ENCODE measurements around the gene SCO2. TPM values are rescaled to one million over a fixed set of nuclear protein-coding genes. Genes with fewer than 3 reads are reported as not detected.

The SCO2 gene, protein sequence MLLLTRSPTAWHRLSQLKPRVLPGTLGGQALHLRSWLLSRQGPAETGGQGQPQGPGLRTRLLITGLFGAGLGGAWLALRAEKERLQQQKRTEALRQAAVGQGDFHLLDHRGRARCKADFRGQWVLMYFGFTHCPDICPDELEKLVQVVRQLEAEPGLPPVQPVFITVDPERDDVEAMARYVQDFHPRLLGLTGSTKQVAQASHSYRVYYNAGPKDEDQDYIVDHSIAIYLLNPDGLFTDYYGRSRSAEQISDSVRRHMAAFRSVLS
- 0.78 TPM for total RNA-seq

DNA sequence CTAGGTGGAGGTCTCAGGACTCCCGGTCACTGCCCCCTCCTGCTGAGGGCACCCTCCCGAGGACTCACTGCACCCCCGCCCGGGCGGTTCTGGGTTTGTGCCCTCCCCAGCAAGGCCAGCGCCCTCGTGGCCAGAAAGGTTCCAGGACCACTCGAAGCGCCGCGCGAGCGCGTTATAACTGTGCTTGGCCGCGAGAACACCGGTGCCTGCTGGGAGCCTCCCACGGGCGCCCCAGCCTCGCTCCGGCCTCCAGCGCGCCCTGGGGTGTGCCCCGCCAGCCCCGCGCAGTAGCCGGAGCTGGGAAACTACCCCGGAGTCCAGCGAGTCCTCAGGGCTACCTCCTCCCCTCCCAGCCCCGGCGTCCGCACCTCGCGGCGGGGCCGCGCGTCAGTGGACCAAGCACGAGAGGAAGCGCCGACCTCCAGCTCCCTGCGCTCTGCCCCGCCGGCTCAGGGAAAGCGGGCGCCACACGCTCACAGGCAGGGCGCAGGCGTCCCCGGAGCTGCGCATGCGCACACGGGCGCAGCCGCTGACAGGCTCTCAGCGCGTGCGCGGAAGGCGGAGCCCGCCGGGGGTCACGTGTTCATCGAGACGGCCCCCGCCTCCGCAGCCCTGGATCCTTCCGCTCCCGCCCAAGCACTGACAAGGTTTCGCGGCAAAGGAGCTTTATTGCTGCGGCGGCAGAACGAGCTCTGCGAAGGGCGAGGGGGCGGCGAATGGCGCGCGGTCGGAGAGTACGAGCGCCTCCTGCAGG is at the start of gene SCO2:
SCO2 (minus strand) TSS at position 495 of the 754 bp plus-strand sequence. CDS start 1,187 bp downstream, outside the sequence.
- peak; percentile 91 for DNase-seq

DNA sequence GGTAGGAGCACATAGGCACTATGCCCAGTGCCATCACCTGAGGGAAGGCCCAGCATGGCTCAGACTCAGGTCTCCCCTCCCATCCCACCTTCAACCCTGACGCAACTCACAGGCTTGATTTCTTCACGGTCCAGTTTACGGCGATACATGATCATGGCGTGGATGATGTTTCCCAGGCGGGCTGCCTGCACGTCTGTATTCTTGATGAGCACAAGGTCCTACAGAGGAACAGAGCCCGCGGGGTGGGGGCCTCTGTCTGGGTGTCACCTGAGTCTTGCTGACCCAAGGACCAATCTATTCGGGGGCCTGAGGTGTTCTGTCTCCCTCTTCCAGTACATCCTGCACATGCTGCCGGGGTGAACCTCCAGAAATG is 49.0 kb upstream of the SCO2 start:
- no peak for DNase-seq

DNA sequence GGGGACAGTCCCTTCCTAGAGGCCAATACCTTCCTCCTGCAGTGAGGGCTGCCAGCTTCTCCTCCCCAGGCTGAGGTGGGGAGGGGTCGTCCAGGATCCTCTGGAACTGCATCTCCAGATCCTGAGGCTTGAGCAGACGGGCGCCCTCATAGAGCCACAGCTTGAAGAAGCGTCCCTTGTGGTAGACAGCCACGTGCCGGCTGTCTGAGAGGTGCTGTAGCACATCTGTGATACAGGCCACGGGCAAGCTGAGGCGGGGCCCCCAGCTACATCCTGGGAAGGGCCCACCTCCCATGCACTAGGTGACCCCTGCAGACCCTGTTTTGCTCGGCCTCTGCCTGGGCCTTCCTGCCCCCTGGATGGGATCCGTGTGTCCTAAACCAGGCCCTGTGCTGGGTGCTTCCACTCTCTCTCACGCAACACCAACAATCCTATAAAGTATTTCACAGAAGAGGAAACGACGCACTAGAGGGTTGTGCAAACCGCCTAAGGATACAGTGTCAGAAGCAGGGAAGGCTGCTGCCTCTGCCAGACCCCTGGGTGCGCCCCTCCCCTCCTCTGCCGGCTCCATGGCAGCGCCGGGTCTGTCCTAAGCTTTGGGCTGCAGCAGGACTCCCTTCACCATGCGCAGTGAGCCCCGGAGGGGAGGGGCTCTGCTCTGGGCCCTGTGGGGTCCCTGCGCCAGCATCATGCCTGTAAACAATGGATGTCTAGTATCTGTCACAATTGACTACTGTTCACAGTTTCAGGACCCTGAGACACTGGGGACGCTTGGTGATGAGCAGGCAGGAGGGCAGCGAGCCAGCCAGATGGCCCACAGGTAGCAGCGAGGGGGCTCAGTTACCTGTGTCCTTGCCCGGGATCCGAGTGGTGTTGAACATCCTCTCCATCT is 48.3 kb upstream of the SCO2 start:
- DNase-seq: no peak

DNA sequence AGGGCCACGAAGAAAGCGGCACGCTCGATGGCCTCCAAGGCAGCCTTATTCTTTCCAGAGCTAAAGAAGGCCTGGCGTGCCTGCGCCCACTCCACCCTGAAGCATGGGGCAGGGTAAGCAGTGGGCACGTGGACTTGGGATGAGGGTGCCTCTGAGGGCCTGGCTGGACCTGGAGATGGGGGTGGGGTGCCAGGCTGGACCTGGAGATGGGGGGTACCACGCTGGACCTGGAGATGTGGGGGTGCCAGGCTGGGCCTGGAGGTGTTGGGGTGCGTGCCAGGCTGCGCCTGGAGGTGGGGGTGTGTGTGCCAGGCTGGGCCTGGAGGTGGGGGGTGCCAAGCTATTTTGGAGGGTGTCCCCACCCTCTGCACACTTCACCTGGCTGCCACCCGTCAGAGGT is 47.6 kb upstream of the SCO2 start:
- DNase-seq: no peak

DNA sequence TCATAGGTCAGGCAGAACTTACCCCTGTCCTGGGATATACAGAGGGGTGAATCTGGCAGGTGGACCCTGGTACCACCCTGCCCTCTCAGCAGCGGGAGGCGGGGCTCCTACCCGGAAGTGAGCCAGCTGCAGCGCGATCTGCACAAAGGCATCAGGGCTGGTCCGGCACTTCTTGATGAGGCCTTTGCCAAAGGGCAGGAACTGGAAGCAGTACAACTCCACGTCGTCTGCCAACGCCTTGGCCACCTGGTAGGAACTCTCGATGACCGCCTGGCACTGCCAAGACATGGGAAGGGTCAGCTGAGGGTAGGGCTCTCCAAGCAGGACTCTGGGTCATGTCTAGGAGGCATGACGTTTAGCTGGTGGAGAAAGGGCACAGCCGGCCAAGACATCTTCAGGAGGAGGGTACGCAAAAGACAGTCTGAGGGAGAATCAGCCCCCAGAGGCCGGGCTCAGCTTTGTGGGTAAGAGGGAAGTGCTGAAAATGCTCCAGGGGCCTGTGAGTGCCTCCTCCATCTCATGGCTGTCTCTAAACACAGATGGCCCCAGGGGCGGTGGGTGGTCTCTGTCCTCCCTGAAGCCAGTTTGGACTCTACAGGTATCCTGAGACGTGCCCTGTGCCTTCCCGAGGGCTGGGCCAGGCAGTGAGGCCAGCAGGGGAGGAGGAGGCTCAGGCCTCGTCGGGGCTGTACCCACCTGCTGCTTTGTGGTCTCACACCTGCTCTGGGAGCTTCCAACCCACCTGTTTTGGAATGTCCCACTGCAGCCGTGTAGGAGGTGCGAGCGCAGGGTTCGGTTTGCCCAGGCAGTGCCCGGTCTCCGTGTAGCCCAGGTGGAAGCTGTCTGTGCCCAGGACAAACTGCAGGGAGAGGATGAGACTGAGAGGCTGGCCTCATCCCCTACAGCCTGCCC is 46.1 kb upstream of the SCO2 start:
- no peak for DNase-seq

GRCh38 chr22:50570861-50571260 is 45.5 kb upstream of the SCO2 start:
- DNase-seq: no peak

- DNase-seq: no peak
Observed at GRCh38 chr22:50569896-50570535, 44.6 kb upstream of the SCO2 start.

- DNase-seq: no peak
Observed at GRCh38 chr22:50569041-50569459, 43.7 kb upstream of the SCO2 start.

DNA sequence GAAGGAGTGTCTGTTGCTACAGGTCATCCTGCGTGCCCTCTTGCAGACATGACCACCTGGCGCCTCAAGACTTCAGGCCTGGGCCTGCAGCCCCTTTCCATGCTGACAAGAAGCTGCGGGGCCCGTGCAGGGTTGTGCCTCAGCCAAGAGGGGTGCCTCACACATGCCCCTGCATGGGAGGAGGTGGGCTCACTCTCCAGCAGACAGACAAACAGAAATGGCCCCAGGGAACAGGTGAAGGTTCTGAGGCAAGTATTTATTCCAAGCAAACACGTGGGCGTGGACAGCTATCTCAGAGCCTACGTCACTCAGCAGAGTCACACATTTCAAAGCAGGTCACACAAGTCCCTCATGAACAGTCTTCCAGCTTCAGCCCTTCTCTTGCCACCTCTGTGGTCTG is 43.2 kb upstream of the SCO2 start:
- DNase-seq: no peak

DNA sequence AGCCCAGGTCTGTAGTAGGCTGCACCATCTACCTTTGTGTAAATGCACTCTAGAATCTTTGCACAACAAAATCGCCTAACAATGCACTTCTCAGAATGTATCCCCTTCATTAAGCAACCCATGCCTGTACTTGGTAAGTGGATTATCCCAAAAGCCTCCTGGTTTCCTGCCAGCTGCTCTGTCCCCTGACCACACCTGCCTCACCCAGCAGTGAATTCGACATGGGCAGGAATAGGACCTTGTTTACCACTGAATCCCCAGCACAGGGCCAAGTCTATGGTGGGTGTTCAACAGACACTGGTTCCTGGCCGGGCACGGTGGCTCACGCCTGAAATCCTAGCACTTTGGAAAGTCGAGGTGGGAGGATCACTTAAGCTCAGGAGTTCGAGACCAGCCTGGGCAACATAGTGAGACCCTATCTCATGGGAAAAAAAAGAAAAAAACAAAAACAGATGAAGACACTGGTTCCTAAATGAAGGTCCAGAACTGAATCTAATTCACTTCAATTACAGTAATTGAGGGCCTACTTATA is 42.4 kb upstream of the SCO2 start:
- DNase-seq: no peak

DNA sequence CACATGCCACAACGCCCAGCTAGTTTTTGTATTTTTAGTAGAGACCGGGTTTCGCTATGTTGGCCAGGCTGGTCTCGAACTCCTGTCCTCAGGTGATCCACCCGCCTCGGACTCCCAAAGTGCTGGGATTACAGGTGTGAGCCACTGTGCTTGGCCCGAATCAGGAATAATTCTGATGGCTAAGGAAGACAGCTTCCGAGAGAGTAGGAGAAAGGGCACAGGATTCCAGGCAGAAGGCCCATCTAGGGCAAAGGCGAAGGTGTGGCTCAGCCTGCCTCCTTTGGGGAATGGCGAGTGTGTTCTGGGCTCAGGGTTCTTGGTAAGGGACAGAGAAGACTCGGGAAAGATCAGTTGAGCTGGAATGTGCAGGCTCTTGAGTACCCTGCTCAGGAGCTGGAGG is 38.9 kb upstream of the SCO2 start:
- DNase-seq: no peak

GRCh38 chr22:50563413-50564160 is 38.2 kb upstream of the SCO2 start:
- DNase-seq: no peak

GRCh38 chr22:50562523-50563412 is 37.4 kb upstream of the SCO2 start, which contains the start of gene SYCE3:
SYCE3 (minus strand) TSS chr22:50562919; CDS start chr22:50556405, 6,514 bp downstream.
- DNase-seq: peak; percentile 92

- no peak for DNase-seq
Observed at GRCh38 chr22:50561401-50562358, 36.3 kb upstream of the SCO2 start.

DNA sequence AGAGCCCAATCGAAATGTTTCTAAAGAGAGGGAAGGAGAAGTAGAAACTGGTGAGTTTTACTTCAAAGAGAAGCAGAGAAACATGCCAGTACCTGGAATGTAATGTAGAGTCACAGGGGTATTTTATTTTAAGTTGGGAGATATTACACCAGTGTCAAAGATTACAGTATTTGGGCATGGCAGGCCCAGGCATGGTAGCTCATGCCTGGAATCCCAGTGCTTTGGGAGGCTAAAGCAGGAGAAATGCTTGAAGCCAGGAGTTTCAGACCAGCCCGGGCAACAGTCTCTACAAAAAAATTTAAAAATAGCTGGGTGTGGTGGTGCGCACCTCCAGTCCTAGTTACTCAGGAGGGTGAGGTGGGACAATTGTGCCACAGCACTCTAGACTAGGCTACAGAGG is 34.6 kb upstream of the SCO2 start:
- DNase-seq: no peak

- no peak for DNase-seq
Observed at GRCh38 chr22:50556703-50557102, 31.3 kb upstream of the SCO2 start.

- DNase-seq: no peak
Observed at GRCh38 chr22:50553310-50553709, 27.9 kb upstream of the SCO2 start.

All from occipital lobe (tissue), 2 donors.